GM12875 (cell line): ENCODE measurements around the gene NRCAM.

Experiments
- H3K4me3 ChIP-seq: one replicate; pipeline ENCODE4 v1.5.1; 2011; ENCODE audit warnings: low read depth, low read length, control low read depth
- TF ChIP-seq, protein P1 (sequence below): IDR thresholded peaks from 2 replicates; pipeline ENCODE4 v1.5.1; 2011; ENCODE audit warnings: low read depth, mild to moderate bottlenecking, control low read depth, inconsistent platforms, low read length, moderate library complexity, borderline replicate concordance; ENCODE audit not compliant: insufficient read depth

Gene NRCAM

DNA sequence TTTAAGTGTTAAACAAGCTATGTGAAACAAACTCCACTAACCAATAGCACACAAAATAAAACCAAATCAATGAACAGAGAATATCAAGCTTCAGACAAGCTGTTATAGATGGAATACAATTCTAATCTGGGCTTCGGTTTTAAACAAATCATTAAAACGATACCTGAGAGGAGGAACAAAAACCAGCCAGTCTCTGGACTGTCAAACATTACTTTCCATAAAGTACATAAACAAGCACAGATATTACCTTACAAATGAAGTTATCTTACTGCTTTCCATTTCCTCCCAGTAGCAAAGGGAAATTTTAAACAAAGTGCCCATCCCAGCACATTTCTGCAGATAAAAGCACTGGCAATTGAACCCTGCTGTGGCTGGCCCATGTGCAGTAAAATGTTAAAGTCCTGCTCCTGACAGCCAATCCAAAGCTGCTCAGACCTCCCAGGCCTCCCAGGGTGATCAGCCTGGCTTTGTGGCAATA, 128.0 kb downstream of the NRCAM start:
- TF ChIP-seq, protein P1, sequence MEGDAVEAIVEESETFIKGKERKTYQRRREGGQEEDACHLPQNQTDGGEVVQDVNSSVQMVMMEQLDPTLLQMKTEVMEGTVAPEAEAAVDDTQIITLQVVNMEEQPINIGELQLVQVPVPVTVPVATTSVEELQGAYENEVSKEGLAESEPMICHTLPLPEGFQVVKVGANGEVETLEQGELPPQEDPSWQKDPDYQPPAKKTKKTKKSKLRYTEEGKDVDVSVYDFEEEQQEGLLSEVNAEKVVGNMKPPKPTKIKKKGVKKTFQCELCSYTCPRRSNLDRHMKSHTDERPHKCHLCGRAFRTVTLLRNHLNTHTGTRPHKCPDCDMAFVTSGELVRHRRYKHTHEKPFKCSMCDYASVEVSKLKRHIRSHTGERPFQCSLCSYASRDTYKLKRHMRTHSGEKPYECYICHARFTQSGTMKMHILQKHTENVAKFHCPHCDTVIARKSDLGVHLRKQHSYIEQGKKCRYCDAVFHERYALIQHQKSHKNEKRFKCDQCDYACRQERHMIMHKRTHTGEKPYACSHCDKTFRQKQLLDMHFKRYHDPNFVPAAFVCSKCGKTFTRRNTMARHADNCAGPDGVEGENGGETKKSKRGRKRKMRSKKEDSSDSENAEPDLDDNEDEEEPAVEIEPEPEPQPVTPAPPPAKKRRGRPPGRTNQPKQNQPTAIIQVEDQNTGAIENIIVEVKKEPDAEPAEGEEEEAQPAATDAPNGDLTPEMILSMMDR = no peak
- H3K4me3 ChIP-seq = no peak overlapping the region

DNA sequence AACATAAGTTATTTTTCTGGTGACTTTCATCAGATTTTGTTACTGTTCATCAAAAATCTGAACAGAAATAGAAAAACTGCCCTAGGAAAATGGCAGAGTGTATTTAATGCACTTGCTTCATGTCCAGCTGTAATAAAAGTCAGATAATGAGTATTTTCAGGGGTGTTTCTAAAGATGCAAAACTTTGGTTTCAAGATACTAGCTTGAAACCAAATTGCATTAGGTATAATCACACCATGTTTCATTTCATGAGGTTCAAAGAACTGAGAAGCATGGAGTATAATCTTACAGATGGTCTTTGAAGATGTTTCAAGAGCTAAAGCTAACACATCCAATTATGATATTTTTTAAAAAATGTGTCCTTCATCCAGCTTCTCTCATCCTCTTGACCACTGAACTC, 128.9 kb downstream of the NRCAM start:
- TF ChIP-seq, protein P1 = no peak
- no peak overlapping the region for H3K4me3 ChIP-seq

DNA sequence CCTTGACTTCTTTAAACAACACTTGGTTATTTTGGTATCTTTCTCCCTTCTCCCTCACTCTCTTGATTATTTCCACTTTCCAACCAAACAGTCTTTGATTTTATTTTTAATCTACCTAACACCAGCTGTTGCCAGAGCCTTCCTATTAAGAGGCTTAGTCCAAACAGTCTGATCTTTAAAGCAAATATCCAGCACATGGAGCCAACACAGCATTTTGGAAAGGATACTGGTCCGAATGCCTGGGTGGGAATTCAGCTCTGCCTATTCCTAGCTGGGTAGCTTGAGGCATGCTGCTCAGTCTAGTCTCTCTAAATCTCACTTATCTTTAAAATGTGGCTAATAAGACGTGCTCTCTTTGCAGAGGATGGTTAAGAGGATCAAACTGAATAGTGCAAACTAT, 129.3 kb downstream of the NRCAM start:
- H3K4me3 ChIP-seq = no peak overlapping the region
- TF ChIP-seq, protein P1 = no peak

DNA sequence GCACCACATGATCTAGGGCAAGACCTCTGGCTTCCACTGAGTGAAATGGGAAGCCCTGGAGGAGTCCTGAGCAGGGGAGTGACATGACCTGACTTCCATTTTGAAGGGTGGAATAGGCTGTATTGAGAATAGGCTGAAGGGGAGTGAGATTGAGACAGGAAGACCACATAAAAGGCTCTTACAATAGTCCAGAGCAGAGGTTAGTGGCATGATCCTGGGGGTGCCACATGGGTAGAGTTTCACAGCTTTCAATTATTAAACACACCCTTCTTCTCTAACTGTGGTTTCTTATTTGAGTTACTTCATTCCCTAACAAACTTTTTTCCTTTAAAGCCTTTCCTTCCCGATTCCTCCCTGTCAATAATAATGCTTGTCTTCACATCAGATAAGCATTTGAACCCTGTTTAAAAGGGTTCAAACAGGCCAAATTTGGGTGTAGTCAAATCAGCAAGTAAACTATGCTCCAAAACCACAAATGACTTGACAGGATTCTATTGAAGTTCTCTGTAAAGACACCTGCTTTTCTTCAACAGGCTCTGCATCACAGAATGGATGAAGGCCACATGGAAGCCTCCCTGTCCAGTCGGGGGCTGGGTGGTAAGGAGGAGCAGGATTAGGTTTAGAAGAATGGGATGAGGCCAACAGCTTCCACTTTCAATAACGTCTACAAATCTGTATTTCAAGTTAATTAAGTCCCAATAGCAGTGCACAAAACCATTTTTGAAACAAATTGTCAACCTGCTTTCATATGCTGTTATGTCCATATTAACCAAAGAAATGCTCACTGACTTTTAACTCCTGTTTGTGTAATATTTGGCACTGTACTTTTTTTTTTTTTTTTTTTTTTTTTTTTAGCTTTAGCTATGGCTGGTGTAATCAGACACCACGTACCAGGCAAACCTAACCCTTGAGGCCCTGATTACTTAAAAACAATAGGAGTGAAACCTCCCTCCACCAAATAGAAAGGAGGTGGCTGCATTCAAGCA, 131.9 kb downstream of the NRCAM start:
- TF ChIP-seq, protein P1 = no peak

DNA sequence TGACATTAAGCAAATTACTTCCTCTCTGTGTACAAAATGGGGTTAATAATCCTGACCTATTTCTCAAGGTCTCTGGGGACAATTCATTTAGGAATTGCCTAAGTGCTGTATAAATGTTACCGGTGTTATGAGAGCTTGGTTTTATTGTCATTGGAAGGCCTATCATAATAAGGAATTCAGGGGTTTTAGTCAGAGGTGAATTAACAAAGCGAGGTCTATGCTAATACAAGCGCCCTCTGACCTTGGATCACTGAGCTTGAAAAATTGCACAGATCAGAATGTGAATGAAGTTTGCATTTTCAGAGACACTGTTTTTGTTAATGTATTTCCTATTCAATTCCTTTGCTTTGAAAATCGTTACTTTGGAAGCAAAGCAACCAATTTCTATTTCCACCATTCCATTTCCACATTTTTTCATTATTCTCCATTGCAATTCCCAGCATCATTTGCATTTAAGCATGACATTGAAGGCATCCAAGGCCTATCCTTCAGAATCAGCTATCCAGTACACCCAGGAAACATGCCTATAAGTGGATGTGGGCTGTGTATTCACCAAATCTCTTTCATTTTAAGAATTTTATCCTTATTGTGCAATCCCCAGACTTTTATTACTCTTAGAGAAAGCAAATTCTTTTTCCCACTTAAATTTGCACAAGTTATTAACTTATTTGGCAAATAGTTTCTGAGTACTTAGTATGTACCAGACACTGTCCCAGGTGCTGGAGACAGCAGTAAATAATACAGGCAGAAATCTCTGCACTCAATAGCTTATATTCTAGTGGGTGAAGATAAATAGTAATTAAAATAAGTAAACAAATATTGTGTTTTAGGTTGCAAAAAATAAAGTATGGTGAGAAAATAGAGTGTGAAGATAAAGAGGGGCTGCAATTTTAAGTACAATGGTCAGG, 133.1 kb downstream of the NRCAM start:
- TF ChIP-seq, protein P1 = no peak
- no peak overlapping the region for H3K4me3 ChIP-seq

More for the DNA sequence above, 131.9 kb downstream of the NRCAM start:
- no peak overlapping the region for H3K4me3 ChIP-seq

DNA sequence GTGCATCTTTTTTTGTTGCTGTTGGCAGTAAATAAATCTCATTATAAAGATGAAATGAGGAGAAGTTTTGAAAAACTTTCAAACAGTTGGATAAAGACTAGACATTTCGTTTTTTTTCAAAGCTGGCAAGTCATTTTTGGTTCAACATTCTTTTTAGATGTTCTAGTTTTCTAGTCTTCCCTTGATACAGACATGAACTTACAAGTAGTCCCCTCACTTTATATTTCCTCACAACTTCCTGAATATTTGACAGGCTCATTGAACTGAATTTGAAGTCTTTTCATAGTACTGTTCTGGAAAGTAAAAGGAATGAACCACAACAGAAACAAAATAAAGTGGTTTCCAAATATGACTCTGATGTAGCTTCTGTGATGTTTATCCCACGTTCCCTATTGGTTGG, 134.2 kb downstream of the NRCAM start:
- TF ChIP-seq, protein P1 = no peak
- H3K4me3 ChIP-seq = no peak overlapping the region
